Measurements from ENCODE around the gene PSMB8.

PSMB8 gene

GRCh38 chr6:32792901-32793435, 50.9 kb downstream of the PSMB8 start:
- H3K9ac ChIP-seq (ENCODE audit: low read length) = no peak overlapping the region
- peaks cover 4% of the 10 kb centered on the region; the same call in 1 of the 2 replicates for H3K27me3 ChIP-seq (ENCODE audit: control insufficient read depth, insufficient read depth, low read length)
- no peaks in the 10 kb centered on the region for H3K9me3 ChIP-seq (ENCODE audit: control insufficient read depth, insufficient read depth, low read depth, low read length)
- no peaks in the 10 kb centered on the region for H3K36me3 ChIP-seq (ENCODE audit: control insufficient read depth, insufficient read depth, low read length)
- peaks cover 7% of the 10 kb centered on the region; the same call in 1 of the 2 replicates for H3K4me1 ChIP-seq (ENCODE audit: control insufficient read depth, insufficient read depth, low read length)
- H3K27ac ChIP-seq (ENCODE audit: low read depth, low read length) = no peak overlapping the region
- H3K4me3 ChIP-seq (ENCODE audit: low read depth, low read length) = no peak overlapping the region
